Right lobe of liver (tissue), 6 donors: Measurements from ENCODE around the gene NUBP2. TPM values are rescaled to one million over a fixed set of nuclear protein-coding genes. Genes with fewer than 3 reads are reported as not detected.
A peak's percentile ranks its signal among the peaks of the same experiment; 100 is the strongest.

Experiments used
- ATAC-seq, 4 donors: fragments of 200-7000 bp; cut with Tn5 transposase; one replicate each; pipeline ENCODE4 v1.9.1; 2020; ENCODE audit warnings: mild to moderate bottlenecking in 4 of 4, moderate library complexity in 4 of 4
- DNase-seq, 3 donors: peaks; one replicate each; pipeline ENCODE4 v3.0.0-alpha.2; 2020
- H3K27ac ChIP-seq, 3 donors: fragments of 200-600 bp; one replicate each; pipeline ENCODE4 v1.8.0; 2022
- H3K27me3 ChIP-seq, 2 donors: fragments of 200-600 bp; one replicate each; pipeline ENCODE4 v1.8.0; 2022
- H3K36me3 ChIP-seq, 4 donors: fragments of 200-600 bp; sonication (generic) in 1 of 4; one replicate each; pipeline versions ENCODE4 v1.5.1 to v1.8.0; 2017 to 2022; ENCODE audit warnings: control low read depth in 1 of 4
- H3K4me1 ChIP-seq, 4 donors: fragments of 200-600 bp; sonication (generic) in 1 of 4; one replicate each; pipeline versions ENCODE4 v1.5.1 to v1.8.0; 2017 to 2022; ENCODE audit warnings: control low read depth in 1 of 4
- H3K4me3 ChIP-seq, 3 donors: fragments of 200-600 bp; one replicate each; pipeline ENCODE4 v1.8.0; 2022
- H3K9me3 ChIP-seq, 4 donors: fragments of 200-600 bp; sonication (generic) in 1 of 4; one replicate each; pipeline versions ENCODE4 v1.5.1 to v1.8.0; 2017 to 2022; ENCODE audit warnings: control low read depth in 1 of 4
- POLR2A ChIP-seq: fragments of 450-650 bp; IDR thresholded peaks from one replicate; pipeline ENCODE4 v1.6.1; 2017; ENCODE audit warnings: antibody characterized with exemption, mild to moderate bottlenecking
- WGBS: methylation state at CpG from one replicate; pipeline ENCODE4 v1.1.6; 2018; ENCODE audit warnings: low coverage, low lambda C conversion rate; ENCODE audit not compliant: insufficient coverage; ENCODE audit errors: missing lambda C conversion rate; 5-methylcytosine and 5-hydroxymethylcytosine counted together
- intact Hi-C, 2 donors: fragments of 100-400 bp; cut with DNase I; formaldehyde crosslinking; loops; one replicate each; pipeline versions ENCODE4 v1.11.2 to v1.14.1; 2022
- total RNA-seq, 6 experiments: library from RNA; depleted of rRNA in 2 of 6; stranded (reverse); fragments of >200 nt in 2 of 6; fragmentation: NEBNext Ultra II Directional in 3 of 6; extraction: Animal tissue kit (Norgen Biotek cat#: 25700) in 3 of 6; gene quantifications; one replicate each; pipeline versions ENCODE4 v1.1.0 to v1.2.4, GENCODE V29; 2016 to 2023
- TF ChIP-seq, protein P1 (sequence below), 4 donors: fragments of 200-600 bp in 3 of 4; fragments of 450-650 bp in 1 of 4; IDR thresholded peaks; one replicate each; pipeline versions ENCODE4 v1.5.1 to v1.8.0; 2016 to 2022; ENCODE audit warnings: antibody characterized with exemption in 4 of 4, mild to moderate bottlenecking in 2 of 4
- donor health status: DM: no; HTN: yes; CAD: no.
- donor health status: DM: no; HTN: no; CAD: no.
- donor health status: DM: no; HTN: no; CAD: no.
- donor health status: DM: no; HTN: yes; CAD: no.
- donor health status: DM: no; HTN: yes; CAD: no.

Gene NUBP2
- total RNA-seq, 6 experiments from 2014 or later, result 21.1 to 90.3 (median 32.6) TPM

DNA sequence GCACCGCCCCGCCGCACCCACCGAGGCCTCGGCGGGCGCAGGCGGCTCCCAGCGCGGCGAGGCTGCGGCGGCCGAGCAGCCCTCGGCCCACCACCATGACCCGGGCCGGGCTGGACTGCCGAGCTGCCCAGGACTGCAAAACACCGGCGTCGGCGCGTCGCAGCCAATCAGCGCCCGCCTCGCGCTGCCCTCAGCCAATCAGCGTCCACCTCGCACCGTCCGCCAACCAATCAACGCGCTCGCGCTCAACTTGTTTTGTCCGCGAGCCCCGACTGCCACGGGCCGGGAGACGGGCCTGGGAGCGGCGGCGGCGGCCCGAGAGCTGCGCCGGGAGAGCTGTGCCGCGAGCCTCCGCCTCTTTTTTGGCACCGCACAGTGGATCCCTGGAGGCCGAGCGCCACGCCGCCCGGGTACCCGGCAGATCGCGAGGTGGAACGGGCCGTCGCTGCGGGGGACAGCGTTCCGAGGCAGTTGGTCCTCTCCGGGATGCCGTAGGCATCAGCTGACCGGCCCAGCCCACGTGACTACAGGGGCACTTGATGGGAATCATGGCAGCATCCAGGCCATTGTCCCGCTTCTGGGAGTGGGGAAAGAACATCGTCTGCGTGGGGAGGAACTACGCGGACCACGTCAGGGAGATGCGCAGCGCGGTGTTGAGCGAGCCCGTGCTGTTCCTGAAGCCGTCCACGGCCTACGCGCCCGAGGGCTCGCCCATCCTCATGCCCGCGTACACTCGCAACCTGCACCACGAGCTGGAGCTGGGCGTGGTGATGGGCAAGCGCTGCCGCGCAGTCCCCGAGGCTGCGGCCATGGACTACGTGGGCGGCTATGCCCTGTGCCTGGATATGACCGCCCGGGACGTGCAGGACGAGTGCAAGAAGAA lies 44.2 kb downstream of the NUBP2 start, which contains the start of the genes FAHD1 and HAGH:
TSS of gene FAHD1 (plus strand) at position 516 of the 883 bp plus-strand sequence. CDS start at position 549, 33 bp downstream.
TSS of gene HAGH (minus strand) at position 135 of the 883 bp plus-strand sequence. CDS start at position 97, 38 bp downstream.
- intact Hi-C loops, result no loop called here
- peak within 1 kb of the TSS; percentile 96 to 99 (median 98) for H3K4me3 ChIP-seq
- H3K36me3 ChIP-seq, result peaks cover 0 to 11% (median 6%) of the 10 kb centered on the region in 4 donors
- ATAC-seq (peak; percentile 69 to 80 (median 71)), DNase-seq (peak; percentile 93 to 95 (median 95))
- H3K27me3 ChIP-seq, result no peaks in the 10 kb centered on the region
- H3K27ac ChIP-seq, result peak within 1 kb of the TSS; percentile 67 to 86 (median 80)
- H3K4me1 ChIP-seq, result peaks cover 0 to 66% (median 14%) of the 10 kb centered on the region in 4 donors
- TF ChIP-seq, protein P1, sequence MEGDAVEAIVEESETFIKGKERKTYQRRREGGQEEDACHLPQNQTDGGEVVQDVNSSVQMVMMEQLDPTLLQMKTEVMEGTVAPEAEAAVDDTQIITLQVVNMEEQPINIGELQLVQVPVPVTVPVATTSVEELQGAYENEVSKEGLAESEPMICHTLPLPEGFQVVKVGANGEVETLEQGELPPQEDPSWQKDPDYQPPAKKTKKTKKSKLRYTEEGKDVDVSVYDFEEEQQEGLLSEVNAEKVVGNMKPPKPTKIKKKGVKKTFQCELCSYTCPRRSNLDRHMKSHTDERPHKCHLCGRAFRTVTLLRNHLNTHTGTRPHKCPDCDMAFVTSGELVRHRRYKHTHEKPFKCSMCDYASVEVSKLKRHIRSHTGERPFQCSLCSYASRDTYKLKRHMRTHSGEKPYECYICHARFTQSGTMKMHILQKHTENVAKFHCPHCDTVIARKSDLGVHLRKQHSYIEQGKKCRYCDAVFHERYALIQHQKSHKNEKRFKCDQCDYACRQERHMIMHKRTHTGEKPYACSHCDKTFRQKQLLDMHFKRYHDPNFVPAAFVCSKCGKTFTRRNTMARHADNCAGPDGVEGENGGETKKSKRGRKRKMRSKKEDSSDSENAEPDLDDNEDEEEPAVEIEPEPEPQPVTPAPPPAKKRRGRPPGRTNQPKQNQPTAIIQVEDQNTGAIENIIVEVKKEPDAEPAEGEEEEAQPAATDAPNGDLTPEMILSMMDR (IDR thresholded peaks at IDR 0.05), result no peak
- TF ChIP-seq POLR2A, result peak; percentile 26
- H3K9me3 ChIP-seq, result no peaks in the 10 kb centered on the region
- WGBS, result no CpG with 5 or more reads among the region's 104 CpGs

DNA sequence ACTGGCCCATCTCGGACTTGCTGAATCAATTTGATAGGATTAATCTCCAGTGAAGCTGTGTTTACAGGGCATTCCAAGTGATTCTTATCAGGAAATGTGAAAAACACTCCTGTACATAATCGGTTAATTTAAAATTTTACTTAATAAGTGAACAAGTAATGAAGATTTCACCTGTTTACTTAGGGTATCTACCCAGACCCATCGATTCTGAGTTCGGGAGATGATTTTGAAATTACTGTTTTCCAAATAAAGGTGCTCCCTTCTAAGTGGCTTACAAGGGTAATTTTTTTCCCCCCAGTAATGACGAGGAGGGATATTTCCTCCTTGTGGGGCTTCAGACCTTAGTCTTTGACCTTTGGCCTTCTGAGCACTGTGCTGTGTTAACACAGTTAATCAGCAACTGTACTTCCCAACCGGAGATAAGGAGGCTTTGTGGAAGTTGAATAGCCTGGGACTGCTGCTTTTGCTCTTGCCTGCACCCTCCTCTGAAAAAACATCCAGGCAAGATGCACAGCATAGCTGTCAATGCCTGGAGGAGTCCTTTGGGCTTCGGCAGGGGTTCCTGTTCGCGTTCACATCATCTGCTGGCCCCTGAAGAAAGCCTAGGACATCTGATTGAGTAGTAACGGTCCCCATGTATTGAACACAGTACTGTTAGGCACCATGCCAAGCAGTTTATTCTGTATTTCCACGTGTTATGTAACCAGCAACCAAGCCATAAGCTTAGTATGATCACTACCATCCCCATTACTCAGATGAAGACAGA lies 46.1 kb downstream of the NUBP2 start:
- peak overlapping the region; percentile 53 to 86 (median 80) for H3K27ac ChIP-seq

DNA sequence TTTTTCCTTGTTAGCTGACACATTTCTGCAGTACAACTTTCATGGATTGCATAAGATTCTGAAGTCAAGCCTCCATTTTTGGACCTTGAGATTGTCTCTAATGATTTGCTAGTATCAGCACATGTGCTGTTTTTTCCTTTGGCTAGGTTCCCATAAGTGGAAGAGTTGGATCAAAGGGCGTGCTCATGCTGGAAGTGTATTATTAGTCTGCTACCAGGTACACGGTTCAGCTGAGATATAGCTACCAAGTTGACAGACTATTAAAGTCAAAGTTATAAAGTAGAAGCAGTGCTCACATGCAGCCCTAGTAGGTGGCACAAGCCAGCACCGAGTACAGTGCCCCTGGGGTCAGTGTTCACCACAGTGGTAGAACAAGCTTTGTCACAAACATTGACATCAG lies 47.5 kb downstream of the NUBP2 start:
- intact Hi-C loops, result no loop called here
- WGBS, result 25% methylated on average over 3 of the region's 3 CpGs
- DNase-seq (peak; percentile 38 to 86 (median 78)), ATAC-seq (peak; percentile 15 to 57 (median 35))
- Histone ChIP-seq H3K4me3 (peak overlapping the region; percentile 96 to 99 (median 98)), H3K9me3 (no peaks in the 10 kb centered on the region), H3K4me1 (peaks cover 0 to 60% (median 8%) of the 10 kb centered on the region in 4 donors), H3K36me3 (no peaks in the 10 kb centered on the region), H3K27me3 (no peaks in the 10 kb centered on the region), H3K27ac (peak overlapping the region in 2 of 3 donors; percentile 53 to 86)
- no peak for TF ChIP-seq POLR2A
- TF ChIP-seq, protein P1 (IDR thresholded peaks at IDR 0.05), result no peak

More for the DNA sequence above, 46.1 kb downstream of the NUBP2 start:
- peak; percentile 22 for TF ChIP-seq POLR2A
- TF ChIP-seq, protein P1 (IDR thresholded peaks at IDR 0.05), result no peak
- H3K4me3 ChIP-seq, result peak overlapping the region; percentile 96 to 99 (median 98)
- peaks cover 0 to 67% (median 7%) of the 10 kb centered on the region in 4 donors for H3K4me1 ChIP-seq
- H3K27me3 ChIP-seq, result no peaks in the 10 kb centered on the region
- 28% methylated on average over 11 of the region's 11 CpGs for WGBS
- H3K9me3 ChIP-seq, result no peaks in the 10 kb centered on the region
- ATAC-seq (peak in 3 of 4 donors; percentile 2 to 22 (median 11)), DNase-seq (no peak)
- H3K36me3 ChIP-seq, result no peaks in the 10 kb centered on the region
- intact Hi-C loops, result no loop called here
